ENCODE results near the gene PCK2. TPM values are rescaled to one million over a fixed set of nuclear protein-coding genes. Genes with fewer than 3 reads are reported as not detected.

PCK2 gene
- total and polyA plus RNA-seq, 2 experiments from 2014 or later: 68.7 to 88.8 TPM

DNA sequence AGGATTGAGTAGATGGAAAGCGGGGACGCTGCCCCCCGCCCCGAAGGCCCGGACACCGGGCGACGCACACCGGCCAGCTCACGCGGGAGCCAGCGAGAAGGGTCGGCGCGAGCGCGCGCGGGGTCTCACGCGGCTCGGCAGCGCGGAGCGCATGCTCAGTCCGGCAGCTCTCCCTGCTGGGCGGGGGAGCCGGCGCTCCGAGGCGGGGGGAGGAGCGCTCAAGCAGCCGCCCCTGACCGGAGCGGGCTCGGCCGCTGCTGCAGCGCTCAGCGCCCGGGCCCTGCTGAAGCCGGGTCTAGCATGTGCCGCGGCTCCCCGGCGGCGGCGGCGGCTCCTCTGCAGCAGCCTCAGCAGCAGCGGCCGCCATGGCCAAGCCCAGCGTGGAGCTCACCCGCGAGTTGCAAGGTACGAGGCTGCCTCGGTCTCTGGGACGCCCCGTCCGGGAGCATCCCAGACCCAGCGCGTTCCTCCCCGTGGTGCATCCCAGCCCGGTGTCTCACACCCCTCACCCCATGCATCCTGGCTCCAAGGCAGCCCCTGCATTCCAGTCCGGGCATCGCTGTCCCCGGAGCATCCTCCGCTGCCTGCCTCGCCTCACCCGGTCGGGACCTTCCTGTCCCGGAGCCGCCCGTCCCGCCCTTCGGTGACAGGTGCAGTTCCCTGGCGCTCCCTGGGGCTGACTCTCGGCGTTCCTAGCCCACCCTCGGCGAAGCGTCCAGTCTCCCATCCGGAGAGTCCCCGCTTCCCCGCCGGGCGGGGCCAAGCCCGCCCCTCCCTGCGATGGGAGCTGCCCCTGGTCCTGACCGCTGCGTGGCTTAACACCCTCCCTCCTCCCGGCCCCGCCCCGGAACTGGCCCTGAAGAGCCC lies 42.1 kb upstream of the PCK2 start, which contains the start of gene CARMIL3:
Gene CARMIL3, plus strand, starts transcription at position 221 of the 867 bp plus-strand sequence. Its CDS starts 145 bp downstream, at position 366.
- H3K27ac ChIP-seq: peak within 1 kb of the TSS; percentile 46
- TF ChIP-seq, protein P1, sequence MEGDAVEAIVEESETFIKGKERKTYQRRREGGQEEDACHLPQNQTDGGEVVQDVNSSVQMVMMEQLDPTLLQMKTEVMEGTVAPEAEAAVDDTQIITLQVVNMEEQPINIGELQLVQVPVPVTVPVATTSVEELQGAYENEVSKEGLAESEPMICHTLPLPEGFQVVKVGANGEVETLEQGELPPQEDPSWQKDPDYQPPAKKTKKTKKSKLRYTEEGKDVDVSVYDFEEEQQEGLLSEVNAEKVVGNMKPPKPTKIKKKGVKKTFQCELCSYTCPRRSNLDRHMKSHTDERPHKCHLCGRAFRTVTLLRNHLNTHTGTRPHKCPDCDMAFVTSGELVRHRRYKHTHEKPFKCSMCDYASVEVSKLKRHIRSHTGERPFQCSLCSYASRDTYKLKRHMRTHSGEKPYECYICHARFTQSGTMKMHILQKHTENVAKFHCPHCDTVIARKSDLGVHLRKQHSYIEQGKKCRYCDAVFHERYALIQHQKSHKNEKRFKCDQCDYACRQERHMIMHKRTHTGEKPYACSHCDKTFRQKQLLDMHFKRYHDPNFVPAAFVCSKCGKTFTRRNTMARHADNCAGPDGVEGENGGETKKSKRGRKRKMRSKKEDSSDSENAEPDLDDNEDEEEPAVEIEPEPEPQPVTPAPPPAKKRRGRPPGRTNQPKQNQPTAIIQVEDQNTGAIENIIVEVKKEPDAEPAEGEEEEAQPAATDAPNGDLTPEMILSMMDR (IDR thresholded peaks at IDR 0.05; ENCODE audit: poor library complexity): no peak
- no peak for TF ChIP-seq EZH2 (IDR thresholded peaks at IDR 0.05; ENCODE audit: borderline replicate concordance)
- no peak for TF ChIP-seq EZH2phosphoT487 (IDR thresholded peaks at IDR 0.05; ENCODE audit: low read depth, severe bottlenecking, unreplicated experiment)
- 0% methylated on average over 48 of the region's 92 CpGs for WGBS (ENCODE audit: low lambda C conversion rate, missing lambda C conversion rate)
- peaks cover 11% of the 10 kb centered on the region for H3K4me1 ChIP-seq (ENCODE audit: insufficient read depth)
- peak; percentile 90 for DNase-seq (ENCODE audit: low spot score)
- no peaks in the 10 kb centered on the region for H3K9me3 ChIP-seq (ENCODE audit: low read depth)
- H2AFZ ChIP-seq: peak within 1 kb of the TSS; percentile 99
- no peaks in the 10 kb centered on the region for H3K79me2 ChIP-seq
- H3K4me2 ChIP-seq: peak within 1 kb of the TSS; percentile 100
- no peaks in the 10 kb centered on the region for H3K36me3 ChIP-seq (replicated peaks; ENCODE audit: insufficient read depth, low read depth)
- no peaks in the 10 kb centered on the region for H4K20me1 ChIP-seq (ENCODE audit: insufficient read depth, poor library complexity, severe bottlenecking)
- H3K27me3 ChIP-seq: peaks cover 7% of the 10 kb centered on the region
- H3K9me2 ChIP-seq (replicated peaks; ENCODE audit: insufficient read depth): no peaks in the 10 kb centered on the region
- peak within 1 kb of the TSS; percentile 65 for H3K4me3 ChIP-seq

DNA sequence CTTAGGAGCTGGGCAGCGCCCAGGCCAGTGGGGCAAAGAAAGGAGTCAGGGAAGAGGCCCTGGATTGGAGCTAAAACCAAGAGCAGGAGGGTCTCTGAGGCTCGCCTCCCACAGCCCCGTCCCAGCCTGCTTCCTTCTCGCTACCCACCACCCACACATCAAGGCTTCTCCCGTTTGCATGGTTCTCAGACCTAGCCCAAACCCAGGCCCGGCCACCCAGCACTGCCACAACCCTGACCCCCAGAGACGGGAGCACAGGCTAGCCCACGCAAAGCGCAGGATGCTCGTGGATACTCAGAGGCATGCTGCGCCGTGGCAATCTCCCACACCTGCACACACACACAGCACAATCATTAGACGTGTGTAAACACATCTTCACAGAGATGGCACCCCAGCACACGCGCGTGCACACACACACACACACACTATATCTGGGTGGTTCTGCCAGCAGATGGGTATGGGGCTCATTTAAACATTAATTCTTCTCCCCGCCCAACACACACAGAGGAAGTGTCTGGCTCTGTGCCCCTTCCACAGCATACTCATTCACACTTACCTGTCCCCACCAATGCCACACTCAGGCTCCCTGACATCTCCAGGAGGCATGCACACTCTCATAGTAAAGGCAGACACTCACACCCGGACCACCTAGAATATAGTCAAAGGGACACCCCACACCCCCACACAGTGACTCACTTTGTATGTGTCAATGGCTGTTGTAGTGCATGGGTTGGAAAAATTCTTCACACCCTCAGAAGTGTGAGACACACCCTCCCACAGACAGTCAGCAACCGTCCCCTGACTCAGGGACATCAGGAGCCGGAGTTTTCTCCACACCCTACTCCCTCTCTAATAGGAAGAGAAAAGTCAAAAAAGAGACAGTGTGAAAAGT lies 41.2 kb upstream of the PCK2 start:
- DNase-seq (ENCODE audit: low spot score): no peak
- Histone ChIP-seq H3K9me2 (replicated peaks; ENCODE audit: insufficient read depth) (no peaks in the 10 kb centered on the region), H3K36me3 (replicated peaks; ENCODE audit: insufficient read depth, low read depth) (no peaks in the 10 kb centered on the region), H3K79me2 (no peaks in the 10 kb centered on the region), H3K27me3 (peaks cover 7% of the 10 kb centered on the region), H3K4me2 (peak overlapping the region; percentile 100), H2AFZ (no peak overlapping the region), H3K27ac (no peak overlapping the region), H3K9me3 (ENCODE audit: low read depth) (no peaks in the 10 kb centered on the region), H4K20me1 (ENCODE audit: insufficient read depth, poor library complexity, severe bottlenecking) (no peaks in the 10 kb centered on the region), H3K4me3 (peak overlapping the region; percentile 65), H3K4me1 (ENCODE audit: insufficient read depth) (peaks cover 11% of the 10 kb centered on the region)
- 73% methylated on average over 20 of the region's 20 CpGs for WGBS (ENCODE audit: low lambda C conversion rate, missing lambda C conversion rate)
- TF ChIP-seq, protein P1 (IDR thresholded peaks at IDR 0.05; ENCODE audit: poor library complexity): no peak
- TF ChIP-seq EZH2 (IDR thresholded peaks at IDR 0.05; ENCODE audit: borderline replicate concordance): no peak
- no peak for TF ChIP-seq EZH2phosphoT487 (IDR thresholded peaks at IDR 0.05; ENCODE audit: low read depth, severe bottlenecking, unreplicated experiment)

DNA sequence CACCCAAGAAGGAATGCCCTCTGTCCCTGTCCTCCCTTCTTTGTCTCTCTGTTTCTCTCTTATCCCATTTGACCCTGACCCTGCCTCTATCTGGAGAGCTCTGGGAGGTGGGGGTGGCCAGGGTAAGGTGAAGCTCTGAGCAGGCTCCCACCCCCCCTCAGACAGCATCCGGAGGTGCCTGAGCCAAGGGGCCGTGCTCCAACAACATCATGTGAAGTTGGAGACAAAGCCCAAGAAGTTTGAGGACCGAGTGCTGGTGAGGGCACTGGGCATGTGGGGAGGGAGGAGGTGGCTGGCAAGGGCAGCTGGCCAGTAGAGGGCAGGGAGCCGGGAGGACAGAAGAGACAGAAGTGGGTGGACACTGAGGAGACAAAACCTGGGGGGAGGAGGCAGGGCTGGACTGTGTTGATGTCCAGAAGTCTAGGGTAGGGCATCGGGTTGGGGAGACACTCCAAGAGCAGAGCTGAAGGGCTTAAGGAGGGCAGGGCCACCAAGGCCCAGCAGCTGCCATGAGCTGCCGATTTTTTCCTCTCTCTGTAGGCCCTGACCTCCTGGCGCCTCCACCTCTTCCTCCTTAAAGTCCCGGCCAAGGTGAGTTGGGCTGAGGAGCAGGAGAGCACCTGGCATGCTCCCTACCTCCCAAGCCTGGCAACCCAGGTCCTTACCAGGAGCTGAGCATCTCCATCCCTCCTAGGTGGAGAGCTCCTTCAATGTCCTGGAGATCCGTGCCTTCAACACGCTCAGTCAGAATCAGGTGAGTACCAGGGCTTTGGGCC lies 40.4 kb upstream of the PCK2 start:
- TF ChIP-seq EZH2 (IDR thresholded peaks at IDR 0.05; ENCODE audit: borderline replicate concordance): no peak
- TF ChIP-seq, protein P1 (IDR thresholded peaks at IDR 0.05; ENCODE audit: poor library complexity): no peak
- TF ChIP-seq EZH2phosphoT487 (IDR thresholded peaks at IDR 0.05; ENCODE audit: low read depth, severe bottlenecking, unreplicated experiment): no peak
- Histone ChIP-seq H2AFZ (no peak overlapping the region), H3K4me2 (no peak overlapping the region), H3K4me1 (ENCODE audit: insufficient read depth) (peaks cover 11% of the 10 kb centered on the region), H4K20me1 (ENCODE audit: insufficient read depth, poor library complexity, severe bottlenecking) (no peaks in the 10 kb centered on the region), H3K27ac (no peak overlapping the region), H3K9me2 (replicated peaks; ENCODE audit: insufficient read depth) (no peaks in the 10 kb centered on the region), H3K79me2 (no peaks in the 10 kb centered on the region), H3K36me3 (replicated peaks; ENCODE audit: insufficient read depth, low read depth) (no peaks in the 10 kb centered on the region), H3K9me3 (ENCODE audit: low read depth) (no peaks in the 10 kb centered on the region), H3K4me3 (no peak overlapping the region), H3K27me3 (peaks cover 7% of the 10 kb centered on the region)
- no peak for DNase-seq (ENCODE audit: low spot score)
- WGBS (ENCODE audit: low lambda C conversion rate, missing lambda C conversion rate): 81% methylated on average over 10 of the region's 10 CpGs
